ENCODE measurements around the gene KRTAP4-16.
"Not testable (repeated sequence)": the region's sequence is repeated elsewhere in the genome, so short reads cannot be mapped to it uniquely, and the experiment has no call there.

GRCh38 chr17:41059276-41060051, 42.5 kb downstream of the KRTAP4-16 start:
- not testable (repeated sequence) for TF ChIP-seq CTCF, EZH2 (IDR thresholded peaks at IDR 0.05)
